GM10266 (cell line): ENCODE data around the gene MAP3K20.

Source experiments
- DNase-seq: peaks from one replicate; pipeline ENCODE4 v3.0.0; 2012; ENCODE audit errors: extremely low spot score
- CTCF ChIP-seq: IDR thresholded peaks from 2 replicates; pipeline ENCODE4 v1.5.1; 2012; ENCODE audit warnings: mild to moderate bottlenecking, low read depth; ENCODE audit not compliant: control insufficient read depth, insufficient read depth; ENCODE audit errors: missing control alignments

The MAP3K20 gene

GRCh38 chr2:173079141-173079540 lies 3.5 kb downstream of the MAP3K20 start:
- DNase-seq: no peak
- no peak for TF ChIP-seq CTCF

GRCh38 chr2:173079973-173080860 lies 4.6 kb downstream of the MAP3K20 start:
- no peak for TF ChIP-seq CTCF

GRCh38 chr2:173086518-173087213 lies 11.0 kb downstream of the MAP3K20 start:
- DNase-seq: no peak

More at GRCh38 chr2:173079973-173080860, 4.6 kb downstream of the MAP3K20 start:
- no peak for DNase-seq

GRCh38 chr2:173087214-173087581 lies 11.6 kb downstream of the MAP3K20 start:
- no peak for TF ChIP-seq CTCF
- no peak for DNase-seq

More at GRCh38 chr2:173086518-173087213, 11.0 kb downstream of the MAP3K20 start:
- TF ChIP-seq CTCF: no peak

DNA sequence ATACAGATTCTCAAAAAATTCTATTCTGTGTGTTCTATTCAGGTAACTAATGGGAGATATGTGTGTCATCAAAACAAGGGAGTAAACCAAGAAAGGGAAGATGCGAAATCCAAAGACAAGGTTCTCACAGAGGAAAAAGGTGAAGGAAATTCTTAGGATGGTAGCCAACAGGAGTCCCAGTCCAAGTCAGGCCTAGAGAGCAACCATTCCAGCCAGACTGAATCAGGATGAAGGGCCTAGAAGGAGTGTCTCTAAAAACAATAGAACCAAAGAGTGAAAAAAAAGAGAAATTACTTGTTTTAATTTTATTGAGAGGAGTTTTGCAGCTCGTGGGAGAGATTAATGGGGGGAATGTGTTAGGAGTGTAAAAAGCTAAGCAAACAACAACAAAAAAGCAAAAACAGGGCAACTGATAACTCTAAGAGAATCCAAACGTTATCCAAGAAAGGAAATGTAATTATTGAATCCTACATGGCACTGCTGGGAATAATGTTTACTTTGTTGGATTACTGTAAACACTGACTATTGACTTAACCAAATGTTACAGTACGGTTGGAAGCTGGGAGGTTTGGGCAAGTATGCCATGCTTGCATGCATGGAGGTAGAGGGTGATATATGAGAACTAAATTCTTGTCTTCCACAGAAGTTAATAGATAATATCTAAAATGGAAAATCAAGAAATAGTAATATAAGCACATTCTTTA lies 12.3 kb downstream of the MAP3K20 start:
- TF ChIP-seq CTCF: no peak
- DNase-seq: no peak

GRCh38 chr2:173090276-173090877 lies 14.7 kb downstream of the MAP3K20 start:
- no peak for TF ChIP-seq CTCF
- DNase-seq: no peak
